NK-92 treated with Interleukin-12 subunit alpha and Interleukin-12 subunit beta, amount 100 ng/mL, for 24 hours (cell line): ENCODE results near the gene RHBDD1.

Experiments used
- DNase-seq: peaks from one replicate; lab custom pipeline; 2025; lab: John Stamatoyannopoulos, UW

The RHBDD1 gene

GRCh38 chr2:226845386-226846116 is 9.7 kb downstream of the RHBDD1 start:
- DNase-seq: no peak

- no peak for DNase-seq
Observed at GRCh38 chr2:226847090-226847489, 11.2 kb downstream of the RHBDD1 start.

DNA sequence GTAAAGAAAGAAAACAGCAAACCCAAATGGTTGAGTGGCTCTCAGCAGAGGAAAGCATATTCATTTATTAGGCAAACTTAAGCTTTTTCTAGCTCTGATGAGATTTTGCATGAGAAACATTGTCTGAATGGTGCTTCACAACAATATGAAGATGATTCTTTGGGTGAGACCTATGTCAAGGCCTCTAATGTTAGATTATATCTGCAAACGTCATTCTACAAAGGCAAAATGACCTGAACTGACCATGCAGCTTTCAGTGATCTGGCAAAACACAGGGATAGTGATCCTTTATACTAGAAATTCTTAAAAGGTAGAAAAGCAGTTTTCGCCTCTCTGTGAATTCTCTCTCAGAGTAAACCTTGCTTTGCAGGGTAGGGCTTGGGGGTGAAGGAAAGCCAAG is 11.7 kb downstream of the RHBDD1 start:
- DNase-seq: no peak

GRCh38 chr2:226849349-226849748 is 13.5 kb downstream of the RHBDD1 start:
- DNase-seq: no peak

DNA sequence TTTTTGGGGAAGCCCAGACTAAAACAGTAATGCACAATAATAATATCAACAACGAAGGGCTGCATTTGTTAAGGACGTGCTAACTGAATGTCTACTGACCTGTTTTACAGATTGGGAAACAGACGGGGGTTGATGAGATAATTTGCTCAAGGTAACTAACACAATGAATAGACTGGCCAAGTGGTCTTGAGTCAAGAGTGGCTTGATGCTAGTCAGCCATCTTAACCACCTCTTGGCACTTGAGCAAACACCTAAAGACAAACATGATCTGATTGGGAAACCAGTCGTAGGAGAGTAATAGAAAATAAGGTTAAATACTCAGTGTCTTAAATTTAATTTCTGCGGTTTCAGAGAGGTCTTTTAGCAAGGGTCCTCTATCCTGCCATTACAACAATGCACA is 14.2 kb downstream of the RHBDD1 start:
- no peak for DNase-seq

DNA sequence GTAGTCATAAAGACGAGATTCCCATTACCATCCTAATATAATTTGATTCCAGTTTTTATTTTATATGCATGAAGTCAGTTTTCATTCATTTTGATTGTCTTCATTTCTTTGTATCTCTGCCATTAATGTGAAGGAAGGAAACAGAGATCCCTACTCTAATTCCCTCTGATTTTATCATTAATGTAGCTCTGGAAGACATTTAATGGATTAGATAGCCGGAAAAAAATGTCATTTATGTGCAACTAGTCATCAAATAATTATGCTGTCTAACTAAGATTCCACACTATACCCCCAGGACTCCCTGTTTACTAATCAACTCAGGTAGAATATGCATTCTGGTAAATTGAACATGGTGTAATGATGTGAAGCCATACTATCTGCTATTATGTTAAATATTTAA is 19.9 kb downstream of the RHBDD1 start:
- DNase-seq: no peak

DNA sequence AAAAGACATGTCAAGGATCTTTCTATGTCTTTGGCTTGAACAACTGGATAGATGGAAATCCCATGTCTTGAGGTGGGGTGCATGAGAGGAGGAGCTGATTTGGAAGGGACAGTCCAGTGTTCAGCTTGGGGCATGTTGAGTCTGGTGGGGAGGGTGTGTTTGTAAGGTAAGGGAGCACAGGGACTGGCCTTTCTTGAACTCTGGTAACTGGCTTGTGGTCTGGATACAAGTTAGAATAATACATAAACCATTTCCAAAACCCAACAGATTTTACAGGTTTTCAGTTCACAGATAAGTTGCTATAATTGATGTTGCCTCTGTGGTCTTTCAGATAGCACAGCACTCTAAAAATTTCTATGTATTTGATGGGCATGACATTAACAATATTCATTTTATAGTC is 24.2 kb downstream of the RHBDD1 start:
- no peak for DNase-seq

- no peak for DNase-seq
Observed at GRCh38 chr2:226862623-226863022, 26.8 kb downstream of the RHBDD1 start.

DNA sequence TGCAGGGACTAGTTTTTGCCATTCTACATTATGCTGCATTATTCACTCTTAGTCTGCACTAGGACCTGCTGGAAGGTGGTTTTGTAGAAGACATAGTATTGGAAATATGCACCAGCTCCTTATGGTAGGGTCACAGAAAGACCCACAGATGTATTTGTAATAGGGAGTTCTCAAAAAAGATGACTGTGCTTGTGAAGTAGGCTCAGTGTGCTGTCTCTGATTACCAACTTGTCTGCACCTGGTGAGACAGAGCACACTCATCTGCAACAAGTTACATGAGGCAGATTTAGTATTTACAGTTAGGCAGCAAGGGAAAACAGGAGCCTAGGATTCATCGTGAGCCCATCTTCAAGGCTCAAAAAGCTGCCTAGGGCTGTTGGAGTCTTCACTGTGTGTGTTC is 29.4 kb downstream of the RHBDD1 start:
- no peak for DNase-seq

DNA sequence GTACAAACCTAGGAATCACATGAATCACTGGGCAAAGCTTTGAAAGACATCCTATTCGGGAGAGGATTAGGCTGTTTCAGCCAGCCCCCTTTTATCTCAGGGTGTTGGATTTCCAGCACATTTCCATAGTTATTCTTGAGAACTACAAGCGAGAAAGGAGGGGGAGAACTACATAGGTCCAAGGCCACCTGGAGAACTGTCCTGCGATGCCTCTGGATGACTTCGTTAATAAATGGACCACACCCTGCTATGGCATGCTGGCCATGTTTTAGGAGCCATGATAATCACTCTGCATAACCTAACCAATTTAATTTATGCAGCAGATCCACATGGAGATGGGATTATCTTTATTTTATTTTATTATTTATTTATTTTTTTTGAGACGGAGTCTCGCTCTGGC is 29.9 kb downstream of the RHBDD1 start:
- DNase-seq: no peak

GRCh38 chr2:226868331-226869162 is 32.7 kb downstream of the RHBDD1 start:
- no peak for DNase-seq

DNA sequence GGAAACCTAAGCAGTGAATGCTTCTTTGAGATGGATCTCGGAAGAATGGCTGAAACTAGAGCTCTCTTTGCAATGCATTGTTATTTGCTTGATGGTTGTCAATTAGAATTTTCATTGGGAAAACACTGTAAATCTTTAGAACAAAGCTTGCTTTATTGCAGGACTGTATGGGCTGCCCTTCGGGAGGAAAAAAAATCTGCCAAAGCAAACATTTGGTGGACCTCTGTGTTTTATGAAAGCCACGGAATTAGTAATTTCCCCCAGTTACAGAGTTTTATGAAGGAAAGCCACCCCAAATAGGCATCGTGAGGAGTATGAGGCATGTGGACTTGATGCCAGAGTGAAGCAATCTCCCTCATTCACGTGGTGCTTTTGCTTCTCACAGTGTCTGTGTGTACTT is 33.5 kb downstream of the RHBDD1 start:
- DNase-seq: no peak

DNA sequence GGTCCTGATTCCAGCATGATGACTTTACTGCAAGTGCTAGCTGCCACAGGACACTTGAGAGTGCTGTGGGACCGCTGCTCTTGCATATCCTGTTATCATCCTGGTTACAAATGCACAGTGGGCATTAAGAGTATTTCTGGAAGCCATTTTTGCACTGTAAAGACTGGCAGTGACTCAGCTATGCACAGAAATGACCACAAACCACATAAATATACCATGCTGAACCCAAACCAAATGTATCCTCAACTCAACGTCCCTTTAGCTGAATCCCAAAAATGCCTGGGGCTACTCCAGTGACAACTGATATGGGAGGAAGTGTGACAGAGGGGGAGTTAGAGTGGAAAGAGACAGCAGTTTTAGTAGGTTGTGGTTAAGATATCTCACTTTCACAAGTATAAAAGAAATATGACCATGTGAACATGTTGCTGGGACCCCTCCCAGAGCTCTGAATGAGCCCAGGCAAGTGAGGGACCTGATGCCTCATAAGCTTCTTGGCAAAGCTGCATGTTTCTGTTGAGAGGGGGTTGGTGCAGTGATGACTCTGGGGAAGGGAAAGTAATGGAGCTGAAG is 37.3 kb downstream of the RHBDD1 start:
- no peak for DNase-seq

- no peak for DNase-seq
Observed at GRCh38 chr2:226873826-226874225, 38.0 kb downstream of the RHBDD1 start.

GRCh38 chr2:226874749-226875148 is 38.9 kb downstream of the RHBDD1 start:
- DNase-seq: no peak

GRCh38 chr2:226875438-226876225 is 39.8 kb downstream of the RHBDD1 start:
- no peak for DNase-seq

- no peak for DNase-seq
Observed at GRCh38 chr2:226877491-226877890, 41.6 kb downstream of the RHBDD1 start.

- no peak for DNase-seq
Observed at GRCh38 chr2:226881287-226881686, 45.4 kb downstream of the RHBDD1 start.

GRCh38 chr2:226882606-226883005 is 46.8 kb downstream of the RHBDD1 start:
- no peak for DNase-seq

- no peak for DNase-seq
Observed at GRCh38 chr2:226883296-226883795, 47.5 kb downstream of the RHBDD1 start.

GRCh38 chr2:226884166-226884565 is 48.3 kb downstream of the RHBDD1 start:
- no peak for DNase-seq

DNA sequence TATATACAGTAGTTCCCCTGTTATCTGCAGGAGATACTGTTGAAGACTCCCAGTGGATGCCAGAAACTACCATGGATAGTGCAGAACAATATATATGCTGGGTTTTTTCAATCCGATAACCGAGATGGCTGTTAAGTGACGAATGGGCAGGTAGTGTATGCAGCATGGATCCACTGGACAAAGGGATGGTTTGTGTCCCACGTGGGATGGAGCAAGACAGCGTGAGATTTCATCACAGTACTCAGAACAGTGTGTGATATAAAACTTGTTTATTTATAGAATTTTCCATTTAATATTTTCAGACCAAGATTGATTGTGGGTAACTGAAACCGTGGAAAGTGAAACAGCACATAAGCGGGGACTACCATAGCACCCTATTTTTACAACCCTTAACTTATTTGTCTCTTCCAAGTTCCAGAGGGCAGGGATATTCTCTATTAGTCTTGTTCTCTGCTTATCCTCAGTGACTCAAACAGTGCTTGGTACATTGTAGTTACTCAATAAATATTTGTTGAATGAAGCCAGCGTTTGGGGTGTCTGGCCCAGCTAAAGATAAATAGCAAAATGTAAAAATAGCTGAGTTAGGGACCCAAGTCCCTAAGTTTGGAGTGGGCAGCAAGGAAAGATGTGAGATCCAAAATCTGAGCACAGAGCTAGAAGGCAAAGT is 50.0 kb downstream of the RHBDD1 start:
- no peak for DNase-seq
